ENCODE data around the gene ZBP1.

ZBP1 gene

GRCh38 chr20:57616143-57616951 lies 3.9 kb downstream of the ZBP1 start:
- no peak for DNase-seq

- no peak for DNase-seq
Observed at GRCh38 chr20:57615445-57615811, 4.8 kb downstream of the ZBP1 start.

GRCh38 chr20:57614490-57615444 lies 5.5 kb downstream of the ZBP1 start:
- DNase-seq, result no peak

- no peak for DNase-seq
Observed at GRCh38 chr20:57613481-57613921, 6.7 kb downstream of the ZBP1 start.

- DNase-seq, result no peak
Observed at GRCh38 chr20:57612916-57613315, 7.3 kb downstream of the ZBP1 start.

GRCh38 chr20:57612436-57612835 lies 7.8 kb downstream of the ZBP1 start:
- DNase-seq, result no peak

GRCh38 chr20:57611586-57612311 lies 8.5 kb downstream of the ZBP1 start:
- DNase-seq, result no peak

GRCh38 chr20:57610261-57610952 lies 9.8 kb downstream of the ZBP1 start:
- DNase-seq, result no peak

- no peak for DNase-seq
Observed at GRCh38 chr20:57609842-57610167, 10.4 kb downstream of the ZBP1 start.

- no peak for DNase-seq
Observed at GRCh38 chr20:57609086-57609841, 11.0 kb downstream of the ZBP1 start.

GRCh38 chr20:57608516-57608915 lies 11.7 kb downstream of the ZBP1 start:
- no peak for DNase-seq

GRCh38 chr20:57605878-57606277 lies 14.3 kb downstream of the ZBP1 start:
- DNase-seq, result no peak

- no peak for DNase-seq
Observed at GRCh38 chr20:57605045-57605444, 15.2 kb downstream of the ZBP1 start.

GRCh38 chr20:57603120-57603519 lies 17.1 kb downstream of the ZBP1 start:
- no peak for DNase-seq

- no peak for DNase-seq
Observed at GRCh38 chr20:57601737-57602136, 18.5 kb downstream of the ZBP1 start.

- no peak for DNase-seq
Observed at GRCh38 chr20:57601211-57601570, 19.0 kb downstream of the ZBP1 start.

- DNase-seq, result no peak
Observed at GRCh38 chr20:57600320-57601210, 19.7 kb downstream of the ZBP1 start.

- no peak for DNase-seq
Observed at GRCh38 chr20:57598491-57598890, 21.7 kb downstream of the ZBP1 start.

- no peak for DNase-seq
Observed at GRCh38 chr20:57598060-57598459, 22.2 kb downstream of the ZBP1 start.

- DNase-seq, result peak; percentile 77
Observed at GRCh38 chr20:57596998-57597939, 23.0 kb downstream of the ZBP1 start.

All from left hindlimb (tissue), 1 donor.